ENCODE results near the gene NFX1.

- no peak for TF ChIP-seq CTCF (conservative IDR thresholded peaks at IDR 0.05; ENCODE audit: low read depth, low read length)
- no peak for TF ChIP-seq EZH2 (IDR thresholded peaks at IDR 0.05; ENCODE audit: borderline replicate concordance, low read depth, low read length, poor library complexity, severe bottlenecking)
Measured at GRCh38 chr9:33242609-33243134, 47.6 kb upstream of the NFX1 start.
